GM23338 (cell line): ENCODE measurements around the gene CENPB. TPM values are rescaled to one million over a fixed set of nuclear protein-coding genes. Genes with fewer than 3 reads are reported as not detected.

Experiments used
- ATAC-seq: fragments of 200-7000 bp; cut with Tn5 transposase; 3 replicates; pipeline ENCODE4 v1.9.1; 2020
- DNase-seq: peaks from one replicate; pipeline ENCODE4 v3.0.0-alpha.2; 2015; ENCODE audit warnings: low spot score
- H2AFZ ChIP-seq: fragments of 200-600 bp; sonication (generic); 2 replicates; pipeline ENCODE4 v1.8.0; 2016; ENCODE audit warnings: antibody characterized with exemption, mild to moderate bottlenecking, moderate library complexity
- H3F3A ChIP-seq: fragments of 200-600 bp; sonication (generic); replicated peaks from 2 replicates; pipeline ENCODE4 v1.8.0; 2017; ENCODE audit warnings: antibody characterized with exemption, mixed run types, low read depth
- H3K27ac ChIP-seq: fragments of 200-600 bp; sonication (generic); 2 replicates; pipeline ENCODE4 v1.6.1; 2016; ENCODE audit warnings: low read depth
- H3K27me3 ChIP-seq: fragments of 200-600 bp; sonication (generic); 2 replicates; pipeline ENCODE4 v1.8.0; 2016; ENCODE audit warnings: mild to moderate bottlenecking, mixed run types, moderate library complexity; ENCODE audit not compliant: insufficient read depth
- H3K36me3 ChIP-seq: fragments of 200-600 bp; sonication (generic); 2 replicates; pipeline ENCODE4 v1.8.0; 2016; ENCODE audit warnings: mild to moderate bottlenecking; ENCODE audit not compliant: insufficient read depth
- H3K4me1 ChIP-seq: fragments of 200-600 bp; sonication (generic); 2 replicates; pipeline ENCODE4 v1.8.0; 2016; ENCODE audit warnings: mild to moderate bottlenecking, moderate library complexity; ENCODE audit not compliant: insufficient read depth
- H3K4me2 ChIP-seq: fragments of 200-600 bp; sonication (generic); 2 replicates; pipeline ENCODE4 v1.7.1; 2017; ENCODE audit warnings: mixed run types
- H3K4me3 ChIP-seq: fragments of 200-600 bp; sonication (generic); 2 replicates; pipeline ENCODE4 v1.6.1; 2016; ENCODE audit warnings: mixed run types
- H3K79me2 ChIP-seq: fragments of 200-600 bp; sonication (generic); replicated peaks from 2 replicates; pipeline ENCODE4 v1.8.0; 2017; ENCODE audit warnings: mild to moderate bottlenecking; ENCODE audit not compliant: insufficient read depth
- H3K9me2 ChIP-seq: fragments of 200-600 bp; sonication (generic); 2 replicates; pipeline ENCODE4 v1.8.0; 2017; ENCODE audit not compliant: insufficient read depth
- H4K20me1 ChIP-seq: fragments of 200-600 bp; sonication (generic); replicated peaks from 2 replicates; pipeline ENCODE4 v1.8.0; 2017; ENCODE audit warnings: mild to moderate bottlenecking; ENCODE audit not compliant: insufficient read depth
- H3K27ac Mint-ChIP-seq: 2 replicates; pipeline ENCODE4 v1.8.0; 2020; ENCODE audit warnings: inconsistent platforms, mild to moderate bottlenecking, moderate library complexity, mixed read lengths
- H3K27me3 Mint-ChIP-seq: 3 replicates; pipeline ENCODE4 v1.8.0; 2022; ENCODE audit warnings: low read depth, mild to moderate bottlenecking, moderate library complexity, mixed read lengths, inconsistent platforms; ENCODE audit not compliant: insufficient read depth, poor library complexity
- H3K36me3 Mint-ChIP-seq: 3 replicates; pipeline ENCODE4 v1.8.0; 2021; ENCODE audit warnings: low read depth, mild to moderate bottlenecking, inconsistent platforms, moderate library complexity, mixed read lengths
- H3K4me1 Mint-ChIP-seq: 3 replicates; pipeline ENCODE4 v1.8.0; 2020; ENCODE audit warnings: mild to moderate bottlenecking, inconsistent platforms, mixed read lengths
- H3K4me3 Mint-ChIP-seq: 3 replicates; pipeline ENCODE4 v1.8.0; 2021; ENCODE audit warnings: moderate library complexity, mild to moderate bottlenecking, inconsistent platforms, mixed read lengths
- H3K9me3 Mint-ChIP-seq: 3 replicates; pipeline ENCODE4 v1.8.0; 2020; ENCODE audit warnings: moderate library complexity, mild to moderate bottlenecking, inconsistent platforms, mixed read lengths
- CREB1 ChIP-seq: fragments of 250-450 bp; sonication (Bioruptor Pico); IDR thresholded peaks from 2 replicates; pipeline ENCODE4 v1.5.0; 2020; ENCODE audit warnings: low read depth, mild to moderate bottlenecking, moderate library complexity
- CTCF ChIP-seq, 2 experiments: fragments of 200-600 bp in 1 of 2; sonication (generic) in 1 of 2; conservative IDR thresholded peaks; 2 replicates each; pipeline versions ENCODE4 v1.5.1 to v1.6.1; 2016 to 2017; ENCODE audit warnings: antibody characterized with exemption in 2 of 2, low read depth in 2 of 2, mild to moderate bottlenecking in 2 of 2, moderate library complexity in 1 of 2
- ETS1 ChIP-seq: IDR thresholded peaks from 2 replicates; pipeline ENCODE4 v1.6.1; 2016; ENCODE audit warnings: antibody characterized with exemption
- EZH2 ChIP-seq: fragments of 200-600 bp; sonication (generic); IDR thresholded peaks from one replicate; pipeline ENCODE4 v1.8.0; 2017; ENCODE audit warnings: antibody characterized with exemption, mild to moderate bottlenecking, low read depth; ENCODE audit not compliant: unreplicated experiment
- EZH2phosphoT487 ChIP-seq: fragments of 200-600 bp; sonication (generic); IDR thresholded peaks from one replicate; pipeline ENCODE4 v1.8.1; 2018; ENCODE audit warnings: antibody characterized with exemption; ENCODE audit not compliant: unreplicated experiment
- JUNB ChIP-seq: IDR thresholded peaks from one replicate; pipeline ENCODE4 v1.6.1; 2016; ENCODE audit warnings: antibody characterized with exemption; ENCODE audit not compliant: unreplicated experiment
- NANOG ChIP-seq: IDR thresholded peaks from 2 replicates; pipeline ENCODE4 v1.6.1; 2016; ENCODE audit warnings: antibody characterized with exemption, borderline replicate concordance
- POLR2AphosphoS5 ChIP-seq: IDR thresholded peaks from 2 replicates; pipeline ENCODE4 v1.6.1; 2016; ENCODE audit warnings: antibody characterized with exemption, low read depth
- REST ChIP-seq: IDR thresholded peaks from one replicate; pipeline ENCODE4 v1.6.1; 2018; ENCODE audit warnings: antibody characterized with exemption; ENCODE audit not compliant: unreplicated experiment
- STAT1 ChIP-seq: IDR thresholded peaks from one replicate; pipeline ENCODE4 v1.6.1; 2016; ENCODE audit warnings: antibody characterized with exemption; ENCODE audit not compliant: unreplicated experiment
- ZNF114 ChIP-seq: fragments of 250-450 bp; sonication (Bioruptor Pico); IDR thresholded peaks from 2 replicates; pipeline ENCODE4 v1.5.0; 2020; ENCODE audit warnings: mild to moderate bottlenecking, moderate library complexity
- ZNF331 ChIP-seq: fragments of 250-450 bp; sonication (Bioruptor Pico); IDR thresholded peaks from 2 replicates; pipeline ENCODE4 v1.5.0; 2020; ENCODE audit warnings: low read depth, mild to moderate bottlenecking, moderate library complexity
- ZNF462 ChIP-seq: fragments of 250-450 bp; sonication (Bioruptor Pico); IDR thresholded peaks from 2 replicates; pipeline ENCODE4 v1.5.0; 2020; ENCODE audit warnings: mild to moderate bottlenecking, moderate library complexity
- polyA plus RNA-seq: library from polyadenylated mRNA; unstranded; fragments of >200 nt; fragmentation: Nextera tagmentation; extraction: Ambion mirVana; gene quantifications from 2 replicates; pipeline ENCODE4 v1.2.1, GENCODE V29; 2016
- total RNA-seq: library from RNA; depleted of rRNA; stranded (reverse); fragments of >200 nt; shearing (Covaris generic); gene quantifications from 2 replicates; pipeline ENCODE4 v1.2.3, GENCODE V29; 2014

Gene CENPB
- total and polyA plus RNA-seq, 2 experiments from 2014 or later: 10.8 to 52.1 TPM

- H3K27ac Mint-ChIP-seq: no peak overlapping the region
- Histone ChIP-seq H3K27ac (no peak overlapping the region), H3K36me3 (no peaks in the 10 kb centered on the region), H3K4me2 (no peak overlapping the region), H3F3A (no peaks in the 10 kb centered on the region; the same call in 1 of the 2 replicates), H3K79me2 (no peaks in the 10 kb centered on the region), H4K20me1 (no peaks in the 10 kb centered on the region), H3K4me1 (peaks cover 16% of the 10 kb centered on the region; the same call in 1 of the 2 replicates), H3K4me3 (no peak overlapping the region), H3K9me2 (no peaks in the 10 kb centered on the region), H3K27me3 (no peaks in the 10 kb centered on the region), H2AFZ (no peak overlapping the region; the same call in 1 of the 2 replicates)
- DNase-seq (no peak), ATAC-seq (no peak)
- H3K4me3 Mint-ChIP-seq: no peak overlapping the region
- no peaks in the 10 kb centered on the region; the same call in 2 of the 3 replicates for H3K9me3 Mint-ChIP-seq
- H3K4me1 Mint-ChIP-seq: peaks cover 18% of the 10 kb centered on the region
- H3K27me3 Mint-ChIP-seq: peaks cover 4% of the 10 kb centered on the region
- H3K36me3 Mint-ChIP-seq: no peaks in the 10 kb centered on the region; the same call in 2 of the 3 replicates
- TF ChIP-seq CTCF (conservative IDR thresholded peaks at IDR 0.05; ENCODE audit: low read depth in 2 of 2) (no peak), EZH2 (no peak), EZH2phosphoT487 (no peak), ETS1 (no peak), NANOG (no peak), CREB1 (CRISPR knock-in tag) (no peak), ZNF462 (CRISPR knock-in tag) (no peak), ZNF114 (CRISPR knock-in tag) (no peak), POLR2AphosphoS5 (no peak), ZNF331 (CRISPR knock-in tag) (no peak), STAT1 (no peak), JUNB (no peak), REST (no peak)
Observed at GRCh38 chr20:3814928-3815495, 28.5 kb upstream of the CENPB start.
